ENCODE measurements around the gene TRPC6.

- TF ChIP-seq CTCF (IDR thresholded peaks at IDR 0.05; ENCODE audit: poor library complexity), result no peak
- no peak for TF ChIP-seq EZH2phosphoT487 (IDR thresholded peaks at IDR 0.05; ENCODE audit: low read depth, severe bottlenecking, unreplicated experiment)
- TF ChIP-seq EZH2 (IDR thresholded peaks at IDR 0.05; ENCODE audit: borderline replicate concordance), result no peak
Measured at GRCh38 chr11:101407324-101407723, 176.5 kb downstream of the TRPC6 start.

Measured in hepatocyte (in vitro differentiated cells).